ENCODE data around the gene HBM.
"Not testable (repeated sequence)": the region's sequence is repeated elsewhere in the genome, so short reads cannot be mapped to it uniquely, and the experiment has no call there.

- not testable (repeated sequence) for TF ChIP-seq CTCF, JUNB (IDR thresholded peaks at IDR 0.05)
Measured at GRCh38 chr16:153550-154216, 12.1 kb upstream of the HBM start.

All from A549 (cell line).